Colonic mucosa (tissue), 4 donors: ENCODE data around the gene GMPPA. TPM values are rescaled to one million over a fixed set of nuclear protein-coding genes. Genes with fewer than 3 reads are reported as not detected.
A peak's percentile ranks its signal among the peaks of the same experiment; 100 is the strongest.

Experiments
- DNase-seq: peaks from one replicate; pipeline ENCODE4 v3.0.0-alpha.2; 2020
- H3K27ac ChIP-seq: fragments of 200-600 bp; one replicate; pipeline ENCODE4 v1.8.0; 2021
- H3K27me3 ChIP-seq: fragments of 200-600 bp; one replicate; pipeline ENCODE4 v1.8.0; 2021
- H3K36me3 ChIP-seq: fragments of 200-600 bp; one replicate; pipeline ENCODE4 v1.8.0; 2021
- H3K4me1 ChIP-seq: fragments of 200-600 bp; one replicate; pipeline ENCODE4 v1.8.0; 2021; ENCODE audit warnings: mild to moderate bottlenecking
- H3K4me3 ChIP-seq: fragments of 200-600 bp; one replicate; pipeline ENCODE4 v1.8.0; 2021
- H3K9ac ChIP-seq, 2 donors: one replicate each; pipeline ENCODE4 v1.7.0; 2013; ENCODE audit warnings: control low read depth in 2 of 2, low read depth in 2 of 2, low read length in 2 of 2
- H3K9me3 ChIP-seq: fragments of 200-600 bp; one replicate; pipeline ENCODE4 v1.8.0; 2021
- intact Hi-C: fragments of 100-400 bp; cut with DNase I; formaldehyde crosslinking; loops from one replicate; pipeline ENCODE4 v1.14.1; 2022
- total RNA-seq, 2 donors: library from RNA; stranded (reverse); fragmentation: NEBNext Ultra II Directional in 1 of 2; extraction: Animal tissue kit (Norgen Biotek cat#: 25700) in 1 of 2; gene quantifications; one replicate each; pipeline ENCODE4 v1.2.1, GENCODE V29; 2021
- TF ChIP-seq, protein P1 (sequence below): fragments of 200-600 bp; IDR thresholded peaks from one replicate; pipeline ENCODE4 v1.8.0; 2022; ENCODE audit warnings: antibody characterized with exemption, mild to moderate bottlenecking
- donor health status: healthy.
- donor health status: DM: no; HTN: no; CAD: no.
- donor health status: DM: no; HTN: no; CAD: no.

Gene GMPPA
- total RNA-seq, 2 donors from 2014 or later = 49.7 to 86.1 TPM

DNA sequence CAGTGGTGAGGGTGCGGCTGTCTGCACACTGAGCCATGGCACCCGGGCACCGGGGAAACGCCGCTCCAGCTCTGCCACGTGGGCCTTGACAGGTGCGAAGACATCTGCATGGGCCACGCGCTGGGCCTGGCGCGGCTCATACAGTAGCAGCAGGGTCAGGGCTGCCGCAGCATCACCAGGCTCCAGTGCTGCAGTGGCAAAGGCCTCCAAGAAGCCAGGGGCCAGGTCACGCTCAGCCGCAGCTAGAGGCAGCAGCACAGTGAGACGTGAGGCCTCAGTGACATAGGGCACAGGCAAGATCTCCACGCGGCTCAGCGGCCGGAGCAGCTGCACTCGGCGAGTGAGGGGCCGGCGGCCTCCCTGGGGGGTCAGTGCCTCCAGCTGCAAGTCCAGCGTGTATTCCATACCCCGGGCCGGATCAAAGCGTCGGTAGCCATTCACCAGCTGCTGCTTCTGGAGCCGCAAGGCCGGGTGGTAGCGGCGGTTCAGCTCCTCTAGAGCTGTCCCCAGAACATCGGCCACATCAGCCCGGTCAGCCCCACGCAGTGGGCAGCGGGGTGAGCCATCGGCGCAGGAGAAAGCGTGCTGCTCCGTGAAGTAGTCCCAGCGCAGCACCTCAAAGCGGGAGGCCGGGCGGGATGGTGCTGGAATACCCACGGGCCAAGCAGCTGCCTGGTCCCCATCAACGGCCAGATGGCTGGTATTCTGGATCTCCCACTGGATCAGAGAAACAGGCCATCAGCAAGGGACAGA is 41.4 kb downstream of the GMPPA start:
- H3K36me3 ChIP-seq = no peaks in the 10 kb centered on the region
- no peak overlapping the region for H3K4me3 ChIP-seq
- no peak for DNase-seq
- H3K27me3 ChIP-seq = no peaks in the 10 kb centered on the region
- H3K4me1 ChIP-seq = peaks cover 4% of the 10 kb centered on the region
- H3K9ac ChIP-seq = no peak overlapping the region
- TF ChIP-seq, protein P1, sequence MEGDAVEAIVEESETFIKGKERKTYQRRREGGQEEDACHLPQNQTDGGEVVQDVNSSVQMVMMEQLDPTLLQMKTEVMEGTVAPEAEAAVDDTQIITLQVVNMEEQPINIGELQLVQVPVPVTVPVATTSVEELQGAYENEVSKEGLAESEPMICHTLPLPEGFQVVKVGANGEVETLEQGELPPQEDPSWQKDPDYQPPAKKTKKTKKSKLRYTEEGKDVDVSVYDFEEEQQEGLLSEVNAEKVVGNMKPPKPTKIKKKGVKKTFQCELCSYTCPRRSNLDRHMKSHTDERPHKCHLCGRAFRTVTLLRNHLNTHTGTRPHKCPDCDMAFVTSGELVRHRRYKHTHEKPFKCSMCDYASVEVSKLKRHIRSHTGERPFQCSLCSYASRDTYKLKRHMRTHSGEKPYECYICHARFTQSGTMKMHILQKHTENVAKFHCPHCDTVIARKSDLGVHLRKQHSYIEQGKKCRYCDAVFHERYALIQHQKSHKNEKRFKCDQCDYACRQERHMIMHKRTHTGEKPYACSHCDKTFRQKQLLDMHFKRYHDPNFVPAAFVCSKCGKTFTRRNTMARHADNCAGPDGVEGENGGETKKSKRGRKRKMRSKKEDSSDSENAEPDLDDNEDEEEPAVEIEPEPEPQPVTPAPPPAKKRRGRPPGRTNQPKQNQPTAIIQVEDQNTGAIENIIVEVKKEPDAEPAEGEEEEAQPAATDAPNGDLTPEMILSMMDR = no peak
- no peaks in the 10 kb centered on the region for H3K9me3 ChIP-seq
- H3K27ac ChIP-seq = no peak overlapping the region
- intact Hi-C loops = loop anchor here (2.0 to 5.0 kb wide), 2 partner anchors 103 to 147 kb away; no protein-coding TSS in a partner anchor

DNA sequence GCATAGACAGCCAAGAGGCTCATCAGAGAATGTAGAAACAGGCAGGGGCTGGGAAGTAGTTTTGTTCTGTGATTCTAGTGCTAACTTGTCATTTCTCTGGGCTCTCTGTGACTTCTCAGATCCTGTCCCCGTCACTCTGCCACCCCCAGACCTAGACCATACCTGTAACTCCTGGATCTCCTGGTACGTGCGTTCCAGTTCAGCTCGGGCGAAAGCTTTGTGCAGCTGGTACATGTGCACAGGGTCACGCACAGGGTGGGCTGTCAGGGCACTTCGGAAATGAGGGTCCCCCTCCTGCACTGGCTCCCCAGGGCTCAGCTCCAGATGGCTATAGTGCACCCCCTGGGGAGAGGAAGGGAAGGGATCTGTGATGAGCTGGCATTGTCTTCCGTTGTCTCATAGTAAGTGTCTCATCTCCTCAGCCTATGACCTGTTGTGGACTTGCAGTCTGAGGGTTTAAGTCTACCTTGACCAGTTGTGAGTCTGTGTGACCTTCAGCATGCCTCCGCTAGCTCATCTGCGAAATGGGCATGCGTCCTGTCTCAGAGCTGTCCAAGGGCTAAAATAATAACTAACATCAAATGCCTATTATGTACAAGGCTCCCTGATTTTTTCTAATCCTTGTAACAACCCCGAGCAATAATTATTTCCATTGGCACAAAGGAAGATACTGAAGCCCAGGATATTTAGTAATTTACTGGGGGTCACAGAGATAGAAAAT is 42.3 kb downstream of the GMPPA start:
- H3K27me3 ChIP-seq = no peaks in the 10 kb centered on the region
- no peak for DNase-seq
- intact Hi-C loops = loop anchor here (2.0 to 5.0 kb wide), 2 partner anchors 102 to 146 kb away; no protein-coding TSS in a partner anchor

DNA sequence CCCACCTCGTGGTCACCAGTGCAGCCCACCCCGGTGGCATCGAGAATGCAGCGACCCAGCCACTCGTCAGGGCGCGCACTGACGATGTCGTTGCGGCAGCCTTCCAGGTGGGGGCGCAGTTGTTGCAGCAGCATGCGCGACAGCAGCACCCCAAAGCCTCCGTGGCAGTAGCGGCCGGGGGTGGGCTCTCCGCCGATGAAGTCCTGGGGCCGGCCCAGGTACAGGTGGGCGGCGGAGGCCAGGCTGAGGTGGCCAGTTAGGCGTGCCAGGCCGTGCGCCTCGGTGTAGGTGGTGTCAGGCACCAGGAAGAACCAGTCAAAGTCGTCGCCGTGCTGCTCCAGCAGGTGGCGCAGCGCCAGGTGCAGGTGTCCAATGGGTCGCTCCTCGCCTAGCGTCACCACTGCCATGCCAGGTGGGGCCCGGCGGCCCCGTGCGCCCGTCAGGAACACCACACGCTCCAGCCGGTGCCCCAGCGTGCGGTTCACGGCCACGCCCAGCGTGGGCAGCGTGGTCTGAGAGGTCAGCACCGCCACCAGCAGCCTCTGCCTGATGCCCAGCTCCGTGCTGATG is 43.0 kb downstream of the GMPPA start:
- H3K27ac ChIP-seq = no peak overlapping the region
- TF ChIP-seq, protein P1 = peak; percentile 99
- no peaks in the 10 kb centered on the region for H3K27me3 ChIP-seq
- H3K4me3 ChIP-seq = peak overlapping the region; percentile 35
- peak; percentile 93 for DNase-seq
- peak overlapping the region in 1 of 2 donors; percentile 56 for H3K9ac ChIP-seq
- H3K9me3 ChIP-seq = no peaks in the 10 kb centered on the region
- H3K36me3 ChIP-seq = no peaks in the 10 kb centered on the region
- peaks cover 4% of the 10 kb centered on the region for H3K4me1 ChIP-seq
- intact Hi-C loops = loop anchor here (2.0 to 5.0 kb wide), 2 partner anchors 101 to 146 kb away; no protein-coding TSS in a partner anchor

More for the DNA sequence above, 42.3 kb downstream of the GMPPA start:
- no peaks in the 10 kb centered on the region for H3K36me3 ChIP-seq
- H3K4me3 ChIP-seq = no peak overlapping the region
- H3K4me1 ChIP-seq = peaks cover 4% of the 10 kb centered on the region
- H3K9me3 ChIP-seq = no peaks in the 10 kb centered on the region
- TF ChIP-seq, protein P1 = no peak
- no peak overlapping the region for H3K9ac ChIP-seq
- no peak overlapping the region for H3K27ac ChIP-seq

DNA sequence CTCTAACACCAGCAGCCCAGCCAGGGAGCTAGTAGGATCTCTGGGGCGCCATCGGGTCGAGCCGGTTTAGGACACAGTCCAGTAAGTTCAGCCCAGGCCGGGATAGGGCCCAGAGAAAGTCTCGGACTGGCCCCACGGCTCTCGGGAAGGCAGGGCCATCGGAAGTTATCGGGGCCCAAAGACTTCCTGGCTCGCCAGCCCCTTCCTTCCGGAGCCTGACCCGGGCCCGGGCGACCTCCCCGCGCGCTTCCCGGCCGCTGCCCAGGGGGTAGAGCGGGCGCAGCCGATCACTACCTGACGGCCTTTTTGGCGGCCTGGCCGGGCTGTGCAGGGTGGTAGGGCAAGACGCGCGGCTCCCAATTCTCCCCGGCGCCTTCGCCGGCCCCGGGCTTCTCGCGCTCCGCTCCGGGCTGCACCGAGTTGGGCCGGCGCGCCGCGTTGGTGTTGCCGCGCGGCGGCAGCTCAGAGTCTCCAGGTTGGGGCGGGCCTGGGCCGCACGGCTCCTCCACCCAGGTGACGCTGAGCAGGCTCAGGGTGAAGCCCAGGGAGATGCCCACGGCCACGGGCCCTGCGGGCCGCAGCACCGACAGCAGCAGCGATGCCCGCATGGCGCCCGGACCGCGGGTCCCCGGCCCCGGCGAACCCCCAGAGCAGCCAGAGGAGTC is 44.4 kb downstream of the GMPPA start:
- Histone ChIP-seq H3K27ac (peak overlapping the region; percentile 92), H3K9ac (peak overlapping the region; percentile 78 to 88), H3K9me3 (no peaks in the 10 kb centered on the region), H3K36me3 (no peaks in the 10 kb centered on the region), H3K4me3 (peak overlapping the region; percentile 74), H3K27me3 (no peaks in the 10 kb centered on the region), H3K4me1 (peaks cover 4% of the 10 kb centered on the region)
- TF ChIP-seq, protein P1 = no peak
- intact Hi-C loops = loop anchor here (5.0 kb wide), 1 partner anchor 144 kb away; no protein-coding TSS in a partner anchor
- peak; percentile 49 for DNase-seq
